HAP-1 (cell line): ENCODE data around the gene KANSL1L.
A peak's percentile ranks its signal among the peaks of the same experiment; 100 is the strongest.

Experiments
- DNase-seq, 2 experiments: peaks; one replicate each; pipeline ENCODE4 v3.0.0-alpha.2; 2016 to 2020; ENCODE audit warnings: low spot score in 2 of 2
- H3K27me3 ChIP-seq: fragments of 250-450 bp; sonication (Bioruptor Pico); 2 replicates; pipeline ENCODE4 v1.5.1; 2020; ENCODE audit warnings: low read depth, mild to moderate bottlenecking, moderate library complexity
- H3K36me3 ChIP-seq: fragments of 250-450 bp; sonication (Bioruptor Pico); replicated peaks from 2 replicates; pipeline ENCODE4 v1.5.1; 2020; ENCODE audit warnings: mild to moderate bottlenecking
- H3K4me1 ChIP-seq: fragments of 250-450 bp; sonication (Bioruptor Pico); 2 replicates; pipeline ENCODE4 v1.5.1; 2020; ENCODE audit warnings: mild to moderate bottlenecking
- H3K4me3 ChIP-seq: fragments of 250-450 bp; sonication (Bioruptor Pico); 2 replicates; pipeline ENCODE4 v1.5.1; 2020; ENCODE audit warnings: mild to moderate bottlenecking, moderate library complexity
- H3K9me3 ChIP-seq: fragments of 250-450 bp; sonication (Bioruptor Pico); 2 replicates; pipeline ENCODE4 v1.5.1; 2020; ENCODE audit warnings: mild to moderate bottlenecking, moderate library complexity
- in situ Hi-C: fragments of 300-500 bp; cut with MboI; formaldehyde crosslinking; loops from 3 replicates; pipeline ENCODE4 v1.14.3; 2020; ENCODE audit warnings: low sequenced_read_pairs, inconsistent platforms, mixed read lengths

Gene KANSL1L

GRCh38 chr2:210027608-210028007, 143.6 kb downstream of the KANSL1L start:
- H3K36me3 ChIP-seq, result peaks cover 37% of the 10 kb centered on the region

GRCh38 chr2:210022824-210023223, 148.4 kb downstream of the KANSL1L start:
- no peak for DNase-seq
- H3K36me3 ChIP-seq, result peaks cover 75% of the 10 kb centered on the region
- H3K4me3 ChIP-seq, result no peak overlapping the region
- no peaks in the 10 kb centered on the region for H3K27me3 ChIP-seq
- in situ Hi-C loops, result no loop called here
- H3K4me1 ChIP-seq, result no peaks in the 10 kb centered on the region
- no peaks in the 10 kb centered on the region for H3K9me3 ChIP-seq

More at GRCh38 chr2:210027608-210028007, 143.6 kb downstream of the KANSL1L start:
- Histone ChIP-seq H3K4me3 (no peak overlapping the region), H3K27me3 (no peaks in the 10 kb centered on the region), H3K9me3 (no peaks in the 10 kb centered on the region), H3K4me1 (no peaks in the 10 kb centered on the region)
- DNase-seq, result no peak
- in situ Hi-C loops, result no loop called here

- in situ Hi-C loops, result no loop called here
Observed at GRCh38 chr2:210020138-210020537, 151.1 kb downstream of the KANSL1L start.

GRCh38 chr2:210009896-210010295, 161.3 kb downstream of the KANSL1L start:
- peaks cover 9% of the 10 kb centered on the region for H3K4me1 ChIP-seq
- in situ Hi-C loops, result no loop called here
- no peaks in the 10 kb centered on the region for H3K27me3 ChIP-seq
- peaks cover 48% of the 10 kb centered on the region for H3K36me3 ChIP-seq
- no peak for DNase-seq
- H3K4me3 ChIP-seq, result no peak overlapping the region
- no peaks in the 10 kb centered on the region for H3K9me3 ChIP-seq

More at GRCh38 chr2:210020138-210020537, 151.1 kb downstream of the KANSL1L start:
- H3K36me3 ChIP-seq, result peaks cover 89% of the 10 kb centered on the region
- DNase-seq, result no peak
- H3K27me3 ChIP-seq, result no peaks in the 10 kb centered on the region
- H3K4me1 ChIP-seq, result no peaks in the 10 kb centered on the region
- H3K9me3 ChIP-seq, result no peaks in the 10 kb centered on the region
- H3K4me3 ChIP-seq, result no peak overlapping the region

- in situ Hi-C loops, result no loop called here
- H3K4me3 ChIP-seq, result no peak overlapping the region
- no peak for DNase-seq
- H3K27me3 ChIP-seq, result no peaks in the 10 kb centered on the region
- H3K36me3 ChIP-seq, result peaks cover 49% of the 10 kb centered on the region
- H3K4me1 ChIP-seq, result peaks cover 17% of the 10 kb centered on the region
- no peaks in the 10 kb centered on the region for H3K9me3 ChIP-seq
Observed at GRCh38 chr2:210009126-210009525, 162.1 kb downstream of the KANSL1L start.

- no peaks in the 10 kb centered on the region for H3K27me3 ChIP-seq
- peaks cover 24% of the 10 kb centered on the region for H3K4me1 ChIP-seq
- DNase-seq, result no peak
- H3K9me3 ChIP-seq, result no peaks in the 10 kb centered on the region
- no peak overlapping the region for H3K4me3 ChIP-seq
- H3K36me3 ChIP-seq, result peaks cover 51% of the 10 kb centered on the region
- in situ Hi-C loops, result no loop called here
Observed at GRCh38 chr2:210007895-210008294, 163.3 kb downstream of the KANSL1L start.

- H3K4me1 ChIP-seq, result peaks cover 27% of the 10 kb centered on the region
- no peaks in the 10 kb centered on the region for H3K27me3 ChIP-seq
- no peak overlapping the region for H3K4me3 ChIP-seq
- H3K9me3 ChIP-seq, result no peaks in the 10 kb centered on the region
- in situ Hi-C loops, result no loop called here
- no peak for DNase-seq
- peaks cover 28% of the 10 kb centered on the region for H3K36me3 ChIP-seq
Observed at GRCh38 chr2:210004881-210005280, 166.3 kb downstream of the KANSL1L start.

- Histone ChIP-seq H3K4me3 (peak overlapping the region; percentile 89), H3K9me3 (no peaks in the 10 kb centered on the region), H3K36me3 (peaks cover 19% of the 10 kb centered on the region), H3K4me1 (peaks cover 27% of the 10 kb centered on the region), H3K27me3 (no peaks in the 10 kb centered on the region)
- no peak for DNase-seq
- in situ Hi-C loops, result no loop called here
Observed at GRCh38 chr2:210003359-210003758, 167.8 kb downstream of the KANSL1L start.

- H3K4me1 ChIP-seq, result peaks cover 24% of the 10 kb centered on the region
- DNase-seq, result peak; percentile 90 to 98
- no peaks in the 10 kb centered on the region for H3K9me3 ChIP-seq
- in situ Hi-C loops, result no loop called here
- peaks cover 16% of the 10 kb centered on the region for H3K36me3 ChIP-seq
- H3K4me3 ChIP-seq, result peak within 1 kb of the TSS; percentile 89
- no peaks in the 10 kb centered on the region for H3K27me3 ChIP-seq
Observed at GRCh38 chr2:210002158-210003157, 168.8 kb downstream of the KANSL1L start, which contains the start of gene RPE. Gene RPE, plus strand, starts transcription at chr2:210002638. Its CDS starts 24 bp downstream, at chr2:210002662.

GRCh38 chr2:210000464-210001324, 170.5 kb downstream of the KANSL1L start:
- H3K4me3 ChIP-seq, result no peak overlapping the region
- no peak for DNase-seq
- H3K36me3 ChIP-seq, result peaks cover 10% of the 10 kb centered on the region
- H3K27me3 ChIP-seq, result no peaks in the 10 kb centered on the region
- no peaks in the 10 kb centered on the region for H3K9me3 ChIP-seq
- in situ Hi-C loops, result no loop called here
- H3K4me1 ChIP-seq, result peaks cover 19% of the 10 kb centered on the region

GRCh38 chr2:209998596-209998995, 172.6 kb downstream of the KANSL1L start:
- Histone ChIP-seq H3K36me3 (peaks cover under 1% of the 10 kb centered on the region; the same call in 1 of the 2 replicates), H3K4me1 (peaks cover 4% of the 10 kb centered on the region), H3K27me3 (no peaks in the 10 kb centered on the region), H3K9me3 (no peaks in the 10 kb centered on the region), H3K4me3 (no peak overlapping the region)
- DNase-seq, result no peak
- in situ Hi-C loops, result no loop called here

GRCh38 chr2:209993968-209994367, 177.2 kb downstream of the KANSL1L start:
- H3K4me1 ChIP-seq, result no peaks in the 10 kb centered on the region
- H3K4me3 ChIP-seq, result no peak overlapping the region
- DNase-seq, result no peak
- in situ Hi-C loops, result no loop called here
- H3K27me3 ChIP-seq, result peaks cover 10% of the 10 kb centered on the region; the same call in 1 of the 2 replicates
- H3K9me3 ChIP-seq, result no peaks in the 10 kb centered on the region
- H3K36me3 ChIP-seq, result no peaks in the 10 kb centered on the region

GRCh38 chr2:209990838-209991237, 180.4 kb downstream of the KANSL1L start:
- Histone ChIP-seq H3K27me3 (peaks cover 39% of the 10 kb centered on the region), H3K36me3 (no peaks in the 10 kb centered on the region), H3K4me1 (no peaks in the 10 kb centered on the region), H3K4me3 (no peak overlapping the region), H3K9me3 (no peaks in the 10 kb centered on the region)
- in situ Hi-C loops, result no loop called here
- DNase-seq, result no peak
